Thyroid gland (tissue), 4 donors: ENCODE results near the gene SLC10A7. TPM values are rescaled to one million over a fixed set of nuclear protein-coding genes. Genes with fewer than 3 reads are reported as not detected.

Experiments used
- DNase-seq, 2 donors: peaks; one replicate each; pipeline ENCODE4 v3.0.0-alpha.2; 2019
- H3K27ac ChIP-seq, 3 donors: fragments of 200-600 bp; sonication (generic); 1 replicate in 2 of 3; 2 replicates in 1 of 3; pipeline ENCODE4 v1.5.1; 2016 to 2019; ENCODE audit warnings: mild to moderate bottlenecking in 1 of 3, moderate library complexity in 1 of 3
- H3K27me3 ChIP-seq: fragments of 200-600 bp; sonication (generic); one replicate; pipeline ENCODE4 v1.5.1; 2019
- H3K36me3 ChIP-seq, 2 donors: fragments of 200-600 bp; sonication (generic); one replicate each; pipeline ENCODE4 v1.5.1; 2016 to 2019
- H3K4me1 ChIP-seq, 2 donors: fragments of 200-600 bp; sonication (generic); one replicate each; pipeline ENCODE4 v1.5.1; 2017 to 2019
- H3K4me3 ChIP-seq, 3 donors: fragments of 200-600 bp; sonication (generic); replicated peaks in 1 of 3; 1 replicate in 2 of 3; 2 replicates in 1 of 3; pipeline ENCODE4 v1.5.1; 2016; ENCODE audit warnings: mild to moderate bottlenecking in 1 of 3
- H3K9me3 ChIP-seq: fragments of 200-600 bp; sonication (generic); one replicate; pipeline ENCODE4 v1.5.1; 2017
- POLR2A ChIP-seq, 2 donors: fragments of 450-650 bp; IDR thresholded peaks; one replicate each; pipeline ENCODE4 v1.6.1; 2017; ENCODE audit warnings: antibody characterized with exemption in 2 of 2, mild to moderate bottlenecking in 2 of 2, moderate library complexity in 1 of 2
- WGBS, 2 donors: methylation state at CpG; one replicate each; pipeline ENCODE4 v1.1.5; 2017; 5-methylcytosine and 5-hydroxymethylcytosine counted together
- intact Hi-C: fragments of 100-400 bp; cut with DNase I; formaldehyde crosslinking; loops from one replicate; pipeline ENCODE4 v1.15.1; 2023
- total RNA-seq, 4 donors: library from RNA; depleted of rRNA; stranded (reverse); fragments of >200 nt; gene quantifications; one replicate each; pipeline ENCODE4 v1.2.3, GENCODE V29; 2016
- TF ChIP-seq, protein P1 (sequence below), 6 experiments: fragments of 200-600 bp in 3 of 6; fragments of 450-650 bp in 3 of 6; sonication (generic) in 3 of 6; IDR thresholded peaks; one replicate each; pipeline ENCODE4 v1.5.1; 2016 to 2019; ENCODE audit warnings: antibody characterized with exemption in 6 of 6, mild to moderate bottlenecking in 2 of 6, inconsistent platforms in 1 of 6, moderate library complexity in 1 of 6

Gene SLC10A7
- total RNA-seq, 4 donors from 2014 or later, result 16.7 to 29.9 (median 23.1) TPM

DNA sequence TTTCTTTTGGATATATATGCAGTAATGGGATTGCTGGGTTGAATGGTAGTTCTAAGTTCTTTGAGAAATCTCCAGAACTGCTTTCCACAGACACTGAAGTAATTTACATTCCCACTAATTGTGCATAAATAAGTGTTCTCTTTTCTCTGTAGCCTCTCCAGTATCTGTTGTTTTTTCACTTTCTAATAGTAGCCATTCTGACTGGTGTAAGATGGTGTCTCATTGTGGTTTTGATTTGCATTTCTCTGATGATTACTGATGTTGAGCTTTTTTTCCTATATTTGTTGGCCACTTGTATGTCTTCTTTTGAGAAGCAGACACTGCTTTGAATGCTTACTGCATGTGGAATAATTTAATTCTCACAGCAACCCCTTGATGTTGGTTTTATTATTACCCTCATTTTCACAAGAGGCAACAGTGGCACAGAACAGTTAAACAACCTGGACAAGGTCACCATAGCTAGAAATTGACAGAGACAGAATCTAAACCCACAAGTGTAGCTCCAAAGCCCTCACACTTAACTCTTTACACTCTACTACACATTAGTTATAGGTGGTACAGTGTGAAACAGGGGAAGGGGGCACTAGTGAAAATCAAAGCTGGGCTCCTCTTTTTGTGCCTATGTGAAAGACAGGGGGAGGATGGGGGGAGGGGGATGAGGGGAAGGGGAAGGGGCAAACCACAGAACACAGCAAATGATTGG, 211.3 kb downstream of the SLC10A7 start:
- H3K4me1 ChIP-seq, result no peaks in the 10 kb centered on the region
- intact Hi-C loops, result no loop called here
- H3K9me3 ChIP-seq, result no peaks in the 10 kb centered on the region
- H3K27ac ChIP-seq, result no peak overlapping the region
- H3K27me3 ChIP-seq, result no peaks in the 10 kb centered on the region
- no peak overlapping the region for H3K4me3 ChIP-seq
- no peak for TF ChIP-seq POLR2A (IDR thresholded peaks at IDR 0.05)
- TF ChIP-seq, protein P1, sequence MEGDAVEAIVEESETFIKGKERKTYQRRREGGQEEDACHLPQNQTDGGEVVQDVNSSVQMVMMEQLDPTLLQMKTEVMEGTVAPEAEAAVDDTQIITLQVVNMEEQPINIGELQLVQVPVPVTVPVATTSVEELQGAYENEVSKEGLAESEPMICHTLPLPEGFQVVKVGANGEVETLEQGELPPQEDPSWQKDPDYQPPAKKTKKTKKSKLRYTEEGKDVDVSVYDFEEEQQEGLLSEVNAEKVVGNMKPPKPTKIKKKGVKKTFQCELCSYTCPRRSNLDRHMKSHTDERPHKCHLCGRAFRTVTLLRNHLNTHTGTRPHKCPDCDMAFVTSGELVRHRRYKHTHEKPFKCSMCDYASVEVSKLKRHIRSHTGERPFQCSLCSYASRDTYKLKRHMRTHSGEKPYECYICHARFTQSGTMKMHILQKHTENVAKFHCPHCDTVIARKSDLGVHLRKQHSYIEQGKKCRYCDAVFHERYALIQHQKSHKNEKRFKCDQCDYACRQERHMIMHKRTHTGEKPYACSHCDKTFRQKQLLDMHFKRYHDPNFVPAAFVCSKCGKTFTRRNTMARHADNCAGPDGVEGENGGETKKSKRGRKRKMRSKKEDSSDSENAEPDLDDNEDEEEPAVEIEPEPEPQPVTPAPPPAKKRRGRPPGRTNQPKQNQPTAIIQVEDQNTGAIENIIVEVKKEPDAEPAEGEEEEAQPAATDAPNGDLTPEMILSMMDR (IDR thresholded peaks at IDR 0.05), result no peak
- no peak for DNase-seq
- H3K36me3 ChIP-seq, result no peaks in the 10 kb centered on the region

DNA sequence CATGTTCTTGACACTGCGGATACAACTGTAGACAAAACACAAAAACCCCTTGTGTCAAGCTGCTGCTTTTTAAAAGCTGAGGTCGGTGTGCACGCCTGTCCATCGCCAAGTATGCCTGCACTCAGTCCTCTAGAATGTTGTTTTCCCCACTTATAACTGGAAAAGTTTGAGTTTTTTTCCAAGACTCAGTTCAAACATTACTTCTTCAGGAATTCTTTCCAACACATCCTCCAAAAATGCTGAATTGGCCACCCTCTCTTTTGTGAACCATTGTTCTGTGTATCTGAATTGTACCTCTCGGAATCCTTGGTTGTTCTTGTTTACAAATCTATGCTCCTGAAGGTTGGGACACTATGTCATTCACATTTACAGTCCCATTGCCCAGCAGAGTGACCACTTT, 212.8 kb downstream of the SLC10A7 start:
- Histone ChIP-seq H3K9me3 (no peaks in the 10 kb centered on the region), H3K4me3 (no peak overlapping the region), H3K4me1 (no peaks in the 10 kb centered on the region), H3K27me3 (no peaks in the 10 kb centered on the region), H3K36me3 (no peaks in the 10 kb centered on the region), H3K27ac (no peak overlapping the region)
- WGBS, 2 donors, result 69 to 71% methylated on average over 5 of the region's 5 CpGs
- no peak for DNase-seq
- TF ChIP-seq, protein P1 (IDR thresholded peaks at IDR 0.05), result no peak
- TF ChIP-seq POLR2A (IDR thresholded peaks at IDR 0.05), result no peak
- intact Hi-C loops, result no loop called here

DNA sequence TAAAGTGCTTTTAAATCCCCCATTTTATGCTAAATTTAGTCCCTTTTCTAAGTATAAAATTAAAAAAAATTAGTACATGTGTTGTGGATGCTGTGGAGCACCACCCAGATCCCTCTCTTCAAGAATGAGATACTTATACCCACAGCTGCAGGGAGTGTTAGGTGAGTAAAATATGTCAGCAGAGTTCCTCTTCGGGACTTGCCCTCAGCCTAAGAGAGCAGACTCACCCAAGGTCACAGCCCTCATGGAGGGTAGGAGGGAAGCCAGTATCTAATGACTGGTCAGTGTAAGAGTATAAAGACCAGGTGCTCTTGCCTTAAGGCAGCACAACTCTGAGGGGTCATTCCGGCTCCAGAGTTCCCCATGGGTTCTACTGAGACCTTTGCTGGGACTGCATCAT, 218.9 kb downstream of the SLC10A7 start:
- whole genome bisulfite sequencing, 2 donors, result 94 to 96% methylated on average over 2 of the region's 2 CpGs
- TF ChIP-seq, protein P1 (IDR thresholded peaks at IDR 0.05), result no peak
- no peak for TF ChIP-seq POLR2A (IDR thresholded peaks at IDR 0.05)
- Histone ChIP-seq H3K9me3 (no peaks in the 10 kb centered on the region), H3K4me1 (no peaks in the 10 kb centered on the region), H3K27ac (no peak overlapping the region), H3K4me3 (no peak overlapping the region), H3K36me3 (no peaks in the 10 kb centered on the region), H3K27me3 (no peaks in the 10 kb centered on the region)
- DNase-seq, result no peak
- intact Hi-C loops, result no loop called here

DNA sequence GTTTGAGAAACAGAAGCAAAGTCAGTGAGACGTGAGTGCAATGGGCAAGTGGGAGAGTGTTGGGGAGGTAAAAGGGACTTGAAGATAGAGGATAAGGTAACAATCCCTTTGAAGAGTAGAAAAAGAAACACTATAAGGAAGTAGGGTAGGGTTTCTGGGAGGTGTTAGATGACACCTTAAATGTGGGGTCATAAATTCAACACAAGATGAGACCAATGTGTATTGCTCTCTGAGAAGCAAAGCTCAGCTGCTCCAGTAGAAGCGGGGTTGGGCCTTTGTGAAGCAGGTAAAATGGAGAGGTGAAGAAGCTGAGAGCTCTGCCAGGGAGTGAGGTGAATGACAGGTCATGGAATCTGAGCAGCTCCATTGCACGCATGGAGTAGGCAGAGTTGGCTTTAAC, 222.1 kb downstream of the SLC10A7 start:
- intact Hi-C loops, result no loop called here
- 98 to 99% methylated on average over 3 of the region's 3 CpGs for WGBS, 2 donors

DNA sequence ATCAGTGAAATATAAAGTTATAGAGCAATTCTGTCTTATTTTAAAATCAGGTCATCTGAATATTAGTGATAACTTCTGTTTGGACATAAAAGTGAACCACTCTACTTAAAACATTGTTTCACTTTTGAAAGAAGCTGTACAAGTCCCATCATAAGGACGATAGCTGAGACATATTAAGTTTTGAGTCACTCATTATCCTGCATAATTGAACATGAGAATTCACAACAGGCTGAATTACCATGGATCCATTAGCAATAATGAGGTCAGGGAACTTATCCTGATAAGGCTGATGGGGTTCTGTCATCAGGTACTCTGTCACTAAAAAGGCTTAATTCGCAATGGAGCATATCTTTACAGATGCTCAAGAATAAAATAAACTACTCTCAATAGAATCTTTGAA, 227.0 kb downstream of the SLC10A7 start:
- H3K9me3 ChIP-seq, result no peaks in the 10 kb centered on the region
- intact Hi-C loops, result no loop called here
- no peak overlapping the region for H3K27ac ChIP-seq
- no peaks in the 10 kb centered on the region for H3K4me1 ChIP-seq
- H3K36me3 ChIP-seq, result no peaks in the 10 kb centered on the region
- no peaks in the 10 kb centered on the region for H3K27me3 ChIP-seq
- no peak for DNase-seq
- 88 to 89% methylated on average over 2 of the region's 2 CpGs for WGBS, 2 donors
- no peak overlapping the region for H3K4me3 ChIP-seq
- no peak for TF ChIP-seq POLR2A (IDR thresholded peaks at IDR 0.05)
- TF ChIP-seq, protein P1 (IDR thresholded peaks at IDR 0.05), result no peak

More for the DNA sequence above, 222.1 kb downstream of the SLC10A7 start:
- H3K36me3 ChIP-seq, result no peaks in the 10 kb centered on the region
- no peaks in the 10 kb centered on the region for H3K4me1 ChIP-seq
- H3K27me3 ChIP-seq, result no peaks in the 10 kb centered on the region
- no peak overlapping the region for H3K27ac ChIP-seq
- no peak for TF ChIP-seq POLR2A (IDR thresholded peaks at IDR 0.05)
- TF ChIP-seq, protein P1 (IDR thresholded peaks at IDR 0.05), result no peak
- no peak overlapping the region for H3K4me3 ChIP-seq
- DNase-seq, result no peak
- H3K9me3 ChIP-seq, result no peaks in the 10 kb centered on the region
